Stomach (tissue), 9 donors: Measurements from ENCODE around the gene SBF2. TPM values are rescaled to one million over a fixed set of nuclear protein-coding genes. Genes with fewer than 3 reads are reported as not detected.
"Not testable (repeated sequence)": the region's sequence is repeated elsewhere in the genome, so short reads cannot be mapped to it uniquely, and the experiment has no call there.

ENCODE experiments used
- DNase-seq, 2 donors: peaks; one replicate each; pipeline versions ENCODE4 v3.0.0 to v3.0.0-alpha.2; 2013 to 2019
- H3K27ac ChIP-seq, 5 donors: fragments of 200-600 bp in 4 of 5; sonication (generic) in 4 of 5; one replicate each; pipeline ENCODE4 v1.5.1; 2013 to 2019; ENCODE audit warnings: mild to moderate bottlenecking in 1 of 5, moderate library complexity in 1 of 5
- H3K27me3 ChIP-seq, 3 donors: fragments of 200-600 bp; sonication (generic); one replicate each; pipeline ENCODE4 v1.5.1; 2017 to 2019; ENCODE audit warnings: mixed run types in 1 of 3
- H3K36me3 ChIP-seq, 4 donors: fragments of 200-600 bp; sonication (generic); 1 replicate in 3 of 4; 2 replicates in 1 of 4; pipeline ENCODE4 v1.5.1; 2016 to 2019
- H3K4me1 ChIP-seq, 4 donors: fragments of 200-600 bp; sonication (generic); one replicate each; pipeline ENCODE4 v1.5.1; 2016 to 2019
- H3K4me3 ChIP-seq, 4 donors: fragments of 200-600 bp; sonication (generic) in 3 of 4; one replicate each; pipeline ENCODE4 v1.5.1; 2016 to 2019; ENCODE audit warnings: mild to moderate bottlenecking in 1 of 4
- H3K9me3 ChIP-seq, 4 donors: fragments of 200-600 bp; sonication (generic); one replicate each; pipeline ENCODE4 v1.5.1; 2016 to 2019
- CTCF ChIP-seq, 7 experiments: fragments of 450-650 bp in 4 of 7; fragments of 200-600 bp in 3 of 7; sonication (generic) in 3 of 7; IDR thresholded peaks; one replicate each; pipeline ENCODE4 v1.5.1; 2016 to 2019; ENCODE audit warnings: antibody characterized with exemption in 7 of 7, control low read depth in 2 of 7, mild to moderate bottlenecking in 1 of 7
- EP300 ChIP-seq: sonication (generic); formaldehyde crosslinking; IDR thresholded peaks from one replicate; pipeline ENCODE4 v1.6.1; 2017; ENCODE audit warnings: antibody characterized with exemption
- POLR2A ChIP-seq, 4 donors: fragments of 450-650 bp; IDR thresholded peaks; one replicate each; pipeline ENCODE4 v1.6.1; 2016; ENCODE audit warnings: antibody characterized with exemption in 4 of 4, control low read depth in 2 of 4, mild to moderate bottlenecking in 1 of 4, moderate library complexity in 1 of 4
- POLR2AphosphoS5 ChIP-seq, 3 donors: sonication (generic); formaldehyde crosslinking; IDR thresholded peaks; one replicate each; pipeline ENCODE4 v1.6.1; 2016; ENCODE audit warnings: antibody characterized with exemption in 3 of 3
- WGBS, 5 donors: extraction: QIAGEN DNeasy Blood & Tissue Kit in 3 of 5; methylation state at CpG; one replicate each; pipeline versions ENCODE4 v1.1.5 to v1.1.7; 2013 to 2018; 5-methylcytosine and 5-hydroxymethylcytosine counted together
- intact Hi-C: fragments of 100-400 bp; cut with DNase I; formaldehyde crosslinking; loops from one replicate; pipeline ENCODE4 v1.15.1; 2023; ENCODE audit warnings: low total_unique reads
- polyA plus RNA-seq, 3 donors: library from polyadenylated mRNA; stranded (reverse); fragments of 200-250 nt; gene quantifications; one replicate each; pipeline ENCODE4 v1.2.3, GENCODE V29; 2013
- total RNA-seq, 5 donors: library from RNA; depleted of rRNA; stranded (reverse); fragments of >200 nt; gene quantifications; one replicate each; pipeline versions ENCODE4 v1.1.0 to v1.2.3, GENCODE V29; 2014 to 2016
- donor health status: healthy with polysubstance abuse.
- donor health status: Bipolar disorder and iron deficiency.
- donor health status: healthy.

The SBF2 gene
- total and polyA plus RNA-seq, 8 donors = 8.6 to 260 (median 37.2) TPM

- H3K27me3 ChIP-seq = no peaks in the 10 kb centered on the region
- no peaks in the 10 kb centered on the region for H3K9me3 ChIP-seq
- WGBS, 5 donors = 55 to 71% (median 65%) methylated on average over 4 of the region's 4 CpGs
- no peak for DNase-seq
- no peak overlapping the region for H3K27ac ChIP-seq
- H3K36me3 ChIP-seq = peaks cover 0 to 38% (median 34%) of the 10 kb centered on the region in 4 donors
- H3K4me3 ChIP-seq = no peak overlapping the region
- intact Hi-C loops = no loop called here
- H3K4me1 ChIP-seq = no peaks in the 10 kb centered on the region
- TF ChIP-seq POLR2AphosphoS5 (IDR thresholded peaks at IDR 0.05) (no peak), CTCF (IDR thresholded peaks at IDR 0.05) (no peak), POLR2A (IDR thresholded peaks at IDR 0.05) (no peak), EP300 (no peak)
Observed at GRCh38 chr11:9990221-9990973, 303.6 kb downstream of the SBF2 start.

GRCh38 chr11:9987303-9987702 lies 306.7 kb downstream of the SBF2 start:
- WGBS, 5 donors = 78 to 92% (median 89%) methylated on average over 4 of the region's 4 CpGs
- DNase-seq, H3K27me3 ChIP-seq, H3K27ac ChIP-seq, H3K9me3 ChIP-seq, H3K4me3 ChIP-seq, H3K4me1 ChIP-seq, intact Hi-C loops: not testable (repeated sequence)
- H3K36me3 ChIP-seq = peaks cover 0 to 41% (median 33%) of the 10 kb centered on the region in 4 donors

GRCh38 chr11:9982796-9983579 lies 311.0 kb downstream of the SBF2 start:
- TF ChIP-seq EP300 = no peak
- peak in 1 of 3 donors; percentile 28 for TF ChIP-seq POLR2AphosphoS5 (IDR thresholded peaks at IDR 0.05)
- no peak for TF ChIP-seq CTCF (IDR thresholded peaks at IDR 0.05)
- no peak for TF ChIP-seq POLR2A (IDR thresholded peaks at IDR 0.05)
- peak; percentile 41 to 53 for DNase-seq
- intact Hi-C loops = no loop called here
- Histone ChIP-seq H3K4me1 (peaks cover 0 to 2% (median 0%) of the 10 kb centered on the region in 4 donors), H3K4me3 (no peak overlapping the region), H3K36me3 (peaks cover 0 to 28% (median 18%) of the 10 kb centered on the region in 4 donors), H3K27me3 (no peaks in the 10 kb centered on the region), H3K9me3 (no peaks in the 10 kb centered on the region), H3K27ac (no peak overlapping the region)
- WGBS, 5 donors = 85 to 93% (median 89%) methylated on average over 16 of the region's 16 CpGs

- Histone ChIP-seq H3K36me3 (peaks cover 0 to 20% (median 12%) of the 10 kb centered on the region in 4 donors), H3K9me3 (no peaks in the 10 kb centered on the region), H3K27ac (no peak overlapping the region), H3K27me3 (no peaks in the 10 kb centered on the region), H3K4me1 (peaks cover 0 to 6% (median 0%) of the 10 kb centered on the region in 4 donors), H3K4me3 (no peak overlapping the region)
- 79 to 89% (median 89%) methylated on average over 6 of the region's 6 CpGs for WGBS, 5 donors
- TF ChIP-seq CTCF (IDR thresholded peaks at IDR 0.05) (no peak), POLR2AphosphoS5 (IDR thresholded peaks at IDR 0.05) (no peak)
- DNase-seq = no peak
- intact Hi-C loops = no loop called here
Observed at GRCh38 chr11:9982127-9982795, 311.8 kb downstream of the SBF2 start.
